GM19455 (cell line): Measurements from ENCODE around the gene ERVH48-1.
"Not testable (repeated sequence)": the region's sequence is repeated elsewhere in the genome, so short reads cannot be mapped to it uniquely, and the experiment has no call there.

ENCODE experiments used
- ATAC-seq: cut with Tn5 transposase; IDR thresholded peaks from one replicate; pipeline ENCODE4 v1.9.1; 2021; ENCODE audit not compliant: unreplicated experiment

Gene ERVH48-1

DNA sequence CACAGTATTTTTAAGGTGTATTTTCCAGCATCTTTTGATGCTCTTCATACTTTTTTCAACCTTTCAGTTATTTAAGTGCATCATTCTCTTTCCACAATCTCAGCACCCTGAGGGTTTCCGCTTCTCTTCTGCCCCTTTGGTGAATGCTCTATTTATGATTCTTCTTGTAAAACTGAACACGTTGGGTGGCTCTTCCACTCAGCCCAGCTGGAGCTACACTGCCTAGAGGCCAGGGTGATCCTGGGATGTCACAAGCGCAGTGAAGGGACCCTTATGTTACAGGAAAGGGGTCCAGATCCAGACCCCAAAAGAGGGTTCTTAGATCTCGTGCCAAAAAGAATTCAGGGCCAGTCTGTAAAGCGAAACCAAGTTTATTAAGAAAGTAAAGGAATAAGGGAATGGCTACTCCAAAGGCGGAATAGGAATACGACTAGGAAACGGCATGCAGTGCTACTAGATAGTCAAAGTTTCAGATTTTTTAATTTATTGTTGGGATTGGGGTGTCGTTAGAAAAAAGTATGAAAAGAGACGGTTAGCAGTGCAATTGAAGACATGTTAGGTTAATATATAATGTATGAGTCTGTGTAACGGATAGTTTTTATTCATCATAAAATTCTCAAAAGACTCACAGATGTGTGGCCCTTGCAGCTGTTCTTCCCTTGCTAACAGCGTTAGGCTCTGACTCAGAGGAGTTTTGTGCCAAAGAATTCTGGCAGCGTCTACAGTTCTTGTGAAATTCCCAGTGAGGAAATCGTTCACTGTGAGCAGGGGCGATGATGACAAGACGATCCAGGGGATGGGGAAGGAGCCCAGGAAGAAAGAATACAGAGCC, 14.4 kb upstream of the ERVH48-1 start:
- ATAC-seq, result no peak

DNA sequence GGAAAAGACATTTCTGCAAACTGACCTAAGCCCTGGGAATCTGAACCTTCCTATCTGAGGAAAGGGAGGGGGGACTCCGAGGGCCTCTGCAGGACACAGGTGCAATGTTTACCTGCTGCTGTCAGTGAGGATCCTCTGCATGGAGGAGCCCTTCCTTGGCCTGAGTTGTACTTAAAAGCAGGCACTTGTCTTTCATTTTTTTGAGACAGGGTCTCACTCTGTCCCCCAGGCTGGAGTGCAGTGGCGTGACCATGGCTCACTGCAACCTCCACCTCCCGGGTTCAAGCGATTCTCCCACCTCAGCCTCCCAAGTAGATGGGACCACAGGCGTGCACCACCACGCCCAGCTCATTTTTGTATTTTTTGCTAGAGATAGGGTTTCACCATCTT, 13.2 kb upstream of the ERVH48-1 start:
- not testable (repeated sequence) for ATAC-seq

DNA sequence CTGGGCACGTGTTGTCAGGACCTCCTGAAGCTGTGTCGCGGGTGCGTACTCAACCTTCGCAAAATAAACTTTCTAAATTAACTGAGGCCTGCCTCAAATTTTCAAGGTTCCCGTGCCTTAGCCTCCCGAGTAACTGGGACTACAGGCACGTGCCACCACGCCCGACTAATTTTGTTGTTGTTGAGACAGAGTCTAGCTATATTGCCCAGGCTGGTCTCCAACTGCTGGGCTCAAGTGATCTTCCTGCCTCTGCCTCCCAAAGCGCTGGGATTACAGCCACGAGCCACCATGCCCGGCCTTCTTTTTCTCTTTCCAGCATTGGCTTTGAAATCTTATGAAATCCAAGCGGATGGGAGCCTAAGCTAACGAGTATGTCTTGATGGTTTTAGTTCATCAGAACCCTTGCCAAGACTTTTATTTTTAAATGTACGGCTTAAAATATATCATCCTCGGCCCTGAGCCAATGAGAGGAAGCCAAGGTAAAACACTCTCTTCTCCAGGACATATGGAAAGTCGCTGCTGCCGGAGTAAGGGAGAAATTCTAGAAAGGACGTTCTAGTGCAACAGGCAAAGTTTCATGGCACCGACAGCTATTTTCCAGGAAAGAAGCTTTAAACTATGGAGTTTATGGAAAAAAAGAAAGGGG, 12.7 kb upstream of the ERVH48-1 start:
- ATAC-seq, result no peak

DNA sequence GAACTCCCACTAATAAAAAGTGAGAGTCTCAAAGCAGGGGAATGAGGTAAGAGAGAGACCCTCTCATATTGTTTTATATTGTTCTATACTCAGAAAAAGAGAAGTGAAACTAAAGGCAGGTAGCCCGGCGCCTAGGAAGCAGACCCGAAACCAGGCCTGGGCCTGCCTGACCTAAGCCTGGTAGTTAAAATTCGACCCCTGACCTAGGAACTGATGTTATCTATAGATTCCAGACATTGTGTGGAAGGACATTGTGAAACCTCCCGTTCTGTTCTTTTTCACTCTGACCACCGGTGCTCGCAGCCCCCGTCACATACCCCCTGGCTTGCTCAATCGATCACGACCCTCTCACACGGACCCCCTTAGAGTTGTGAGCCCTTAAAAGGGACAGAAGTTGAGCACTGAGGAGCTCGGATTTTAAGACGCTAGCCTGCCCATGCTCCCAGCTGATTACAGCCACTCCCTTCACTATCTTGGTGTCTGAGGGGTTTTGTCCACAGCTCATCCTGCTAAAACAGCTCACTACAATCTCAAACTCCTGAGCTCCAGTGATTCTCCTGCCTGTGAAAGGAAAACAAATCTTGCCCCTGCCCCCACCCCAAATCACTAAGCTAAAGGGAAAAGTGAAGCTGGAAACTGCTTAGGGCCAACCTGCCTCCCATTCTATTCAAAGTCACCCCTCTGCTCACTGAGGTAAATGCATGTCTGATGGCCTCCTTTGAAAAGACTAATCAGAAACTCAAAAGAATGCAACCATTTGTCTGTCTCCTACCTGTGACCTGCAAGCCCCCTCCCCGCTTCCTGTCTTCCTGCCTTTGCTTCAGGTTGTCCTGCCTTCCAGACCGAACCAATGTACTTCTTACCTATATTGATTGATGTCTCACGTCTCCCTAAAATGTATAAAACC, 11.9 kb upstream of the ERVH48-1 start:
- not testable (repeated sequence) for ATAC-seq

DNA sequence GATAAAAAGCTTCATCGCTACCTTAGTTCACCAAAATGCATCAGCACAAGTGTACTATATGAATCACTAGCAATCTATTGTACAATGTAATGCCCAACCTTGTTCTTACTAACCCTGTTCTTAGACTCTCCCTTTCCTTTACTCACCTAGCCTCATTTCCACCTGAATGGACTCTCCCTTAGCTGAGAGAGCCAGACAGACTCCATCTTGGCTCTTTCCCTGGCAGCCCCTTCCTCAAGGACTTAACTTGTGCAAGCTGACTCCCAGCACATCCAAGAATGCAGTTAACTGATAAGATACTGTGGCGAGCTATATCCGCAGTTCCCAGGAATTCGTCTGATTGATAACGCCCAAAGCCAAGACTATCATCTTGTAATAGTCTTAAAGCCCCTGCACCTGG, 10.9 kb upstream of the ERVH48-1 start:
- not testable (repeated sequence) for ATAC-seq

DNA sequence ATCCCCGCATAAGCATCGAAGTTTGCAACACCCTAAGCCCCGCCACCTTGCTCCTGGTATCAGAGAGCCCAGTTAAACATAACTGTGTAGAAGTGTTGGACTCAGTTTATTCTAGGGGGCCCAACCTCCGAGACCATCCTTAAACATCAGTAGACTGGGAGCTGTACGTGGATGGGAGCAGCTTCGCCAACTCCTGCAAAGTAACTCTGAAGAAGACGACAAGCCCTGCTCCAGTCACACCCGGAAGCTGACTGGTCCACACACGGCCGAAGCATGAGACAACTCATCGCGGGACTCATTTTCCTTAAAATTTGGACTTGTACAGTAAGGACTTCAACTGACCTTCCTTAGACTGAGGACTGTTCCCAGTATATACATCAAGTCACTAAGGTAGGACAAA, 8.5 kb upstream of the ERVH48-1 start:
- not testable (repeated sequence) for ATAC-seq

DNA sequence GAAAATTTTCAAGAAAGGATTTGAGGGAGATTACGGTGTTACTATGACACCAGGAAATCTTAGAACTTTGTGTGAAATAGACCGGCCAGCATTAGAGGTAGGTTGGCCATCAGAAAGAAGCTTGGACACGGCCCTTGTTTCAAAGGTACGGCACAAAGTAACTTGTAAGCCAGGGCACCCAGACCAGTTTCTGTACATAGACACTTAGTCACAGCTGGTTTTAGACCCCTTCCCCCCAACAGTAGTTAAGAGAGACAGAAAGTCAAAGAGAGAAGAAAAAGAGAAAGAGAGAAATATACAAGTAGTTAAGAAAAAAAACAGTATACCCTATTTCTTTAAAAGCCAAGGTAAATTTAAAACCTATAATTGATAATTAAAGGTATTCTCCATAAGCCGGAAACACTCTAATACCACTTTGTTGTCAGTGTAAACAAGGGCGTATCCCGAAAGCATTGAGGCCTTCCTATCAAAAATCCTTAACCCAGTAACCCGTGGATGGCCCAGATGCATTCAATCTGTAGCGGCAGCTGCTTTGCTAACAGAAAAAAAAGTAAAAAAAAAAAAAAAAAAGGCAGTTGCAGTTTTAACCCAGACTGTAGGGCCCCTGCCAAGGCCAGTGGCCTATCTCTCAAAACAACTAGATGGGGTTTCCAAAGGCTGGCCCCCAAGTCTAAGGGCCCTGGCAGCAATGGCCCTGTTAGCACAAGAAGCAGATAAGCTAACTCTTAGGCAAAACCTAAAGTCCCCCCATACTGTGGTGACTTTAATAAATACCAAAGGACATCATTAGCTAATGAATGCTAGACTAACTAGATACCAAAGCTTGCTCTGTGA, 7.9 kb upstream of the ERVH48-1 start:
- not testable (repeated sequence) for ATAC-seq

DNA sequence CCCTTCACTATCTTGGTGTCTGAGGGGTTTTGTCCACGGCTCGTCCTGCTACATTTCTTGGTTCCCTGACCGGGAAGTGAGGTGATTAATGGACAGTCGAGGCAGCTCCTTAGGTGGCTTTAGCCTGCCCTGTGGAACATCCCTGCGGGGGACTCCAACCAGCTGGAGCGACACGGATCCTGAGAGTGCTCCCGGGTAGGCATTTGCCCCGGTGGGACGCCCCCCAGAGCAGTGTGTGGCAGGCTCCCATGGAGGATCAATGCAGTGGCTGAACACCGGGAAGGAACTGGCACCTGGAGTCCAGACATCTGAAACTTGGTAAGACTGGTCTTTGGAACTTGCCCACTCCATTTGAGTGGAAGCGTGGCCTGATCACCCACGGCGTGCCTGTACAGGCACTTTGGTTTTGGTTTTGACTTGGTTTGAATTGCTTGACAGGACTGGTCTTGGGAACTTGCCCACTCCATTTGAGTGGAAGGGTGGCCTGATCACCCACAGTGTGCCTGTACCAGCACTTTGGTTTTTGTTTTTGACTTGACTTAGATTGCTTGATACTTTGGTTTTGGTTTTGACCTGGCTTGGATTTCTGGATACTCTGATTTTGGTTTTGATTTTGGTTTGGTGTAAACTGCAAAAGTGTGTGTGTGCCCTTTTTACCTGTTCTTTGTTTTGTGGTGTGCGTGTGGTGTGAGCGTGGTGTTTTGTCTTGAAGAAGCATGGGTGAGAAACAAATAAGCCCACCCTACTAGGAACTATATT, 7.1 kb upstream of the ERVH48-1 start:
- not testable (repeated sequence) for ATAC-seq

DNA sequence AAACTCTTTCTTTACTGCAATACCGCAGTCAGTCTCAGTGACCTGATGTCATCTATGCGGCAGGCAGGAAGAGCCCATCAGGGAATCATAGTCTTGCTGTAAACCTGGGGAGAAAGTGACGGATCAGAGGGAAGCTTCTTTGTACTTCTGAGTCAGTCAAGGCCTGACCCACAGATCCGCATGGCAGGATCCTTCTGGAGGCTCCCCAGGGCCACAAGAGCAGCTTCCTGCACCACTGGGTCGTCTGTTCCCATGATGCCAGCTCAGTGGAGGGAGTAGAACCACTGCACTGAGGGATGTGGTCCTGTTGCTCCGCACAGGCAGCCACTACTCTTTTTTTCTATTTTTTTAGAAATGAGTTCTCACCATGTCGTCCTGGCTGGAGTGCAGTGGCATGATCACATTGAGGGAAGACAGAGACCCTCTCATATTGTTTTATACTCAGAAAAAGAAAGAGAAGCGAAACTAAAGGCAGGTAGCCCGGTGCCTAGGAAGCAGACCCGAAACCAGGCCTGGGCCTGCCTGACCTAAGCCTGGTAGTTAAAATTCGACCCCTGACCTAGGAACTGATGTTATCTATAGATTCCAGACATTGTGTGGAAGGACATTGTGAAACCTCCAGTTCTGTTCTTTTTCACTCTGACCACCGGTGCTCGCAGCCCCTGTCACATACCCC, 6.3 kb upstream of the ERVH48-1 start:
- no peak for ATAC-seq

DNA sequence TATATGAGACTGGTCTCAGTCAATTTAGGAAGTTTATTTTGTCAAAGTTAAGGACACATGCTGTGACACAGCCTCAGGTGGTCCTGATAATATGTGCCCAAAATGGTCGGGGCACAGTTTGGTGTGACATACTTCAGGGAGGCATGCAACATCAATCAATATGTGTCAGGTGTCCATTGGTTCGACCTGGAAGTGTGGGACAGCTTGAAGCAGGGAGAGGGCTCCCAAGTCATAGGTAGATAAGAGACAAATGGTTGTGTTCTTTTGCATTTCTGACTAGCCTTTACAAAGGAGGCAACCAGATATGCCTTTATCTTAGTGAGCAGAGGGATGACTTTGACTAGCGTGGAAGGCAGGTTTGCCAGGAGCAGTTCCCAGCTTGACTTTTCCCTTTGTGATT, 4.5 kb upstream of the ERVH48-1 start:
- no peak for ATAC-seq

DNA sequence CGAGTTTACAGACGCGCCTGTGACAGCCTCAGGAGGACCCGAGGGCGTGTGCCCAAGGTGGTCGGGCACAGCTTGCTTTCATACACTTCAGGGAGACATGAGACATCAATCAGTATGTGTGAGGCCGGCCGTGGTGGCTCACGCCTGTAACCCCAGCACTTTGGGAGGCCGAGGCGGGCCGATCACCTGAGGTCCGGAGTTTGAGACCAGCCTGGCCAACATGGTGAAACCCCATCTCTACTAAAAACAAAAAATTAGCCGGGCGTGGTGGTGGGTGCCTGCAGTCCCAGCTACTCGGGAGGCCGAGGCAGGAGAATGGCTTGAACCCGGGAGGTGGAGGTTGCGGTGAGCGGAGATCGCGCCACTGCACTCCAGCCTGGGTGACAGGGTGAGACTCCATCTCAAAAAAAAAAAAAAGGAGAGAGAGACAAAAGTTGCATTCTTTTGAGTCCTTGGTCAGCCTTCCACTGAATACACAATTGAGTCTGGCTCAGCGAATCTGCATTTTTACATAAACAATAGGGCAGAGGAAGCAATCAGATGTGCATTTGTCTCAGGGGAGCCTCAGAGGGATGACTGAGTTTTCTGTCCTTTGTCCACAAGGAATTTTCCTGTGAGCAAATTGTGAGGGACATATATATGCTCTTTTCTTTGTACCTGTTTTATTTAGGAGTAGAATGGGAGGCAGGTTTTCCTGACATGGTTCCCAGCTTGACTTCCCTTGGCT, 2.2 kb upstream of the ERVH48-1 start:
- not testable (repeated sequence) for ATAC-seq

DNA sequence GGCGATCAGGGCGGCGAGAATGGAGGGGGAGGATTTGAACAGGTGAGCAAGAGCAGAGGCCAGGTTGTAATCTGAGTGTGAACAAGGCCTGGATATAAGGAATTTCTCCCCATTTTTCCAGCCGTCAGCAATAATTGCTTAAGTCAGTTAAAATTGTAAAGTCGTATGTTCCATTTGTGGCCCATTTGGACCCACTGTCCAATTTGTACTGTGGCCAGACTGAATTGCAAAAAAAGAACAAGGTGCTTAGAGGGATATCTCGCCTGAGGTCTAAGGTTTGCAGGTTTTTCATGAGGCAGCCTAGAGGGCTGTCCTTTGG, 1.0 kb downstream of the ERVH48-1 start:
- ATAC-seq, result no peak

DNA sequence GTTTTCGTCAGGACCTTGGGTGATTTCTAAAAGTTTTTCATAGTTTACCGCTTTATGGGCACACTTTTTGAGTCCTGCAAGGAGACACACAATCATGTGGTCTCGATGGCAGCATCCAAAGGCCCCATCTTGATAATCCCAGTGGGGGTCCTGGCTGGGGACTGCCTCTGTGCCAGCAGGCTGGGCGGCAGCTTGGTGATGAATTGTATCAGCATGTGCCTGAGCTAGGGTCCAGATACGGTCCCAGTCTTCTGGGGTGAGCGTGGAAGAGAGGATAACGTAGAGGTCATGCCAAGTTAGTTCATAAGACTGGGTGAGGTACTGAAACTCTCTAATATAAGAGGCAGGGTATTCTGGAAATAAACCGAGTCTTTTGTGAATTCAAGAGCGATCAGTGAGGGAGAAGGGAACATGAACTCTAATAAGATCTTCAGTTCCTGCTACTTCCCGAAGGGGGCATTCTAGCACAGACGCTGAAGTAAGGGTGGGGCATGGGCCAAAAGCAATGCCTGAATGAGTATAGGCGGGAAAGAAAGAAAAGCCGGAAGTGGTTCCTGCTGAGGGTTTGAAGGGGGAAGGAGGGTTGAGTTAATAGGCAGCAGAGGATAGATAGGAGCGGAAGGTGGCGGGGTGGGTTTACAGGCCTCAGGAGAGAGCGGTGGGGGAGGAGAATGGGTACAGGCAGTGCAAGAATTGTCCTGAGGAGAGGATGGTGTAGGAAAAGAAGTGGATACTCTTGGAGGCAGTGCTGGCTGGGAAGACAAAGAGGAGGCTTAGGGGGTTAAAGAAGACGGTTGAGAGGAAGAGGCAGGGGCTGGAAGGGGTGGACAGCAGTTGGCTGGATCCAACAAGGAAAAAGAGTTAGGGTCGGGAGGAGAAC, 1.6 kb downstream of the ERVH48-1 start:
- no peak for ATAC-seq

DNA sequence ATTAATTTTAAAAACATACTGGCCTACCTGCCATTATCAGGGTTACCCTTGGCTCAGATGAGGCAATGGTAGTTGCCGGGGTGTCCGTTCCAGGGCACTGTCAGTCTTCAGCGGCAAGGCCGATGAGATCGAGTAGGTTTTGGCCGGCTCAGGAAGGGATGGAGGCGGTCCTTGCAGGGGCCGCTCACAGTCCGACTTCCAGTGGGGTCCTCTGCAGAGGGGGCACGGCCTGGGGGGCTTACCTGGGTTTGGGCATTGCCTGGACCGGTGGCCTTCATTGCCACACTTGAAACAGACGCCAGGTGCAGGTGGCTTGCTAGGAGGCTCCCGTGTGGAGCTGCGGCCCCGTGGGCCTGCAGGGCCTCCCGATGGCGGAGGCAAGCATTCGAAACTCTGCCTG, 2.5 kb downstream of the ERVH48-1 start:
- ATAC-seq, result no peak

DNA sequence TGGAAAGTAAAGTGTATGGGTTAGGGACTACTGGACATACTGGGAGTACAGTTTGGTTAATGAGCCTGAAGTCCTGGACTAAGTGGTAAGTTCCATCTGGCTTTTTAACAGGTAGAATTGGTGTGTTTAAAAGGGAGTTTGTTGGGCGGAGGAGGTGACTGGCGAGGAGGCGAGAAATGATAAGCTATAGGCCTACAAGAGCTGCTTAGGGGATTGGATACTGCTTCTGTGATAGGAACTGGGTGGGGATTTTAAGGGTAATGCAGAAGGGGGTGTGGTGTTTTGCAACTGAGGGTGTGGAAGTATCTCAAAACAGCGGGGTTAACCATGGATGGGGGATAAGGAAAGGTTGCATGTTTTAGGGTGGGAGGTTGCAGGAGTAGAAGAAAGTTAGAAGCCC, 3.5 kb downstream of the ERVH48-1 start:
- ATAC-seq, result no peak

DNA sequence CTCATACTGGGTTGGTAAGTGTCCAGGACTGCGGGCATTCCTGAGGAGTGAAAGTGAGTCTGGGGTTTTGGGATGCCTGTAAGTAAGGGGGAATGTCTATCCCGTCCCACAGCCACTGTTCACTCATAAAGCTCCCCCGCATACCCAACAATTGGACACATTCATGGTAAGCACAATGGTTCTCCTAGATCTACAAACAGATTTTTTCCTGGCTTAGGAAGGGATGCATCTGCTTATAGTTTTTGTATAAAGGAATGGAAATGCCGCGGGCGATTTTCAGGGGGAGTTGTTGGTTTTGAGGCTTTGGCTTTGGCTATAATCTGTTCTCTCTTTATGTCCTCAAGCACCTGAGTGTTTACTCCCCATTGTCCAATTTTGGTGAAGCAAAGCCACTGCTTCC, 7.1 kb downstream of the ERVH48-1 start:
- ATAC-seq, result no peak

DNA sequence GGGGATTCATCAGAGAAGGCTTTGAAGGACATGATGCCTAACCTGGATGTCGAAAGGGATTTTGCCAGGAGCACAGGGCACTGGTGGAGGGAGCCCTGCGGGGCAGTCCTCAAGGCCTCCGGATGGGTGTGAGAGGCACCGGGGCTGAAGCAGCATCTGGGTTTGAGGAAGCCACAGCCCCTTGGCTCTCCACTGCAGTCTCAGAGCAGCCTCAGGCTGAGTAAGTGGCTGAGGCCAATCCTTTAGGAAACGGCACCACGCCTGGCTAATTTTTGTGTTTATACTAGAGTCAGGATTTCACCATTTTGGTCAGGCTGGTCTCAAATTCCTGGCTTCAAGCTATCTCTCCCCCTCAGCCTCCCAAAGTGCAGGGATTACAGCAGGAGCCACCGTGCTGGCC, 12.0 kb downstream of the ERVH48-1 start:
- no peak for ATAC-seq

DNA sequence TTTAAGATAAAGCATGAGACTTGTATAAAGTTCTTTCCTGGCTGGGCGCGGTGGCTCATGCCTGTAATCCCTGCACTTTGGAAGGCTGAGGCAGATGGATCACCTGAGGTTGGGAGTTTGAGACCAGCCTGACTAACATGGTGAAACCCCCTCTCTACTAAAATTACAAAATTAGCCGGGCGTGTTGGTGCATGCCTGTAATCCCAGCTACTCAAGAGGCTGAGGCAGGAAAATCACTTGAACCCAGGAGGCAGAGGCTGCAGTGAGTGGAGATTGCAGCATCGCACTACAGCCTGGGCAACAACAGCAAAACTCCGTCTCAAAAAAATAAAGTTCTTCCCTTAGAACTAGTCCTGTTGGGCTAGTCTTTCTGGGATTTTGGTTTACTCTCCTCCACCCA, 13.5 kb downstream of the ERVH48-1 start:
- ATAC-seq, result not testable (repeated sequence)
